ENCODE results near the gene CCDC175. TPM values are rescaled to one million over a fixed set of nuclear protein-coding genes. Genes with fewer than 3 reads are reported as not detected.

CCDC175 gene
- total RNA-seq, 6 experiments from 2014 or later = not detected

GRCh38 chr14:59480166-59480565, 96.4 kb downstream of the CCDC175 start:
- Histone ChIP-seq H3K27ac (no peak overlapping the region), H3K4me1 (peaks cover 0 to 17% (median 9%) of the 10 kb centered on the region in 4 donors), H3K36me3 (peaks cover 0 to 38% (median 6%) of the 10 kb centered on the region in 4 donors), H3K9me3 (no peaks in the 10 kb centered on the region), H3K27me3 (no peaks in the 10 kb centered on the region), H3K4me3 (no peak overlapping the region)
- no peak for ATAC-seq
- DNase-seq = no peak
- intact Hi-C loops (cut with DNase I) = no loop called here
- 40% methylated on average over 1 of the region's 1 CpG for WGBS (ENCODE audit: insufficient coverage, low coverage, low lambda C conversion rate, missing lambda C conversion rate)
- TF ChIP-seq CTCF (IDR thresholded peaks at IDR 0.05) (no peak), POLR2A (IDR thresholded peaks at IDR 0.05) (no peak)

GRCh38 chr14:59478540-59478939, 98.1 kb downstream of the CCDC175 start:
- H3K9me3 ChIP-seq = no peaks in the 10 kb centered on the region
- intact Hi-C loops (cut with DNase I) = no loop called here
- H3K4me3 ChIP-seq = no peak overlapping the region
- 91% methylated on average over 3 of the region's 3 CpGs for WGBS (ENCODE audit: insufficient coverage, low coverage, low lambda C conversion rate, missing lambda C conversion rate)
- DNase-seq (no peak), ATAC-seq (no peak)
- peaks cover 0 to 17% (median 9%) of the 10 kb centered on the region in 4 donors for H3K4me1 ChIP-seq
- H3K36me3 ChIP-seq = peaks cover 0 to 53% (median 12%) of the 10 kb centered on the region in 4 donors
- no peaks in the 10 kb centered on the region for H3K27me3 ChIP-seq
- TF ChIP-seq CTCF (IDR thresholded peaks at IDR 0.05) = no peak
- no peak for TF ChIP-seq POLR2A (IDR thresholded peaks at IDR 0.05)
- no peak overlapping the region for H3K27ac ChIP-seq

GRCh38 chr14:59475709-59476108, 100.9 kb downstream of the CCDC175 start:
- no peak overlapping the region for H3K4me3 ChIP-seq
- no peak overlapping the region for H3K27ac ChIP-seq
- intact Hi-C loops (cut with DNase I) = no loop called here
- ATAC-seq (no peak), DNase-seq (no peak)
- 86% methylated on average over 1 of the region's 1 CpG for WGBS (ENCODE audit: insufficient coverage, low coverage, low lambda C conversion rate, missing lambda C conversion rate)
- H3K4me1 ChIP-seq = no peaks in the 10 kb centered on the region
- TF ChIP-seq POLR2A (IDR thresholded peaks at IDR 0.05) (no peak), CTCF (IDR thresholded peaks at IDR 0.05) (no peak)
- H3K9me3 ChIP-seq = no peaks in the 10 kb centered on the region
- peaks cover 0 to 73% (median 20%) of the 10 kb centered on the region in 4 donors for H3K36me3 ChIP-seq
- H3K27me3 ChIP-seq = no peaks in the 10 kb centered on the region

- 86% methylated on average over 1 of the region's 1 CpG for WGBS (ENCODE audit: insufficient coverage, low coverage, low lambda C conversion rate, missing lambda C conversion rate)
These were observed 102.4 kb downstream of the CCDC175 start for GRCh38 chr14:59474172-59474571.

More at GRCh38 chr14:59474172-59474571, 102.4 kb downstream of the CCDC175 start:
- Histone ChIP-seq H3K4me3 (no peak overlapping the region), H3K36me3 (peaks cover 0 to 77% (median 20%) of the 10 kb centered on the region in 4 donors), H3K27ac (no peak overlapping the region), H3K9me3 (no peaks in the 10 kb centered on the region), H3K27me3 (no peaks in the 10 kb centered on the region), H3K4me1 (no peaks in the 10 kb centered on the region)
- DNase-seq (no peak), ATAC-seq (no peak)
- intact Hi-C loops (cut with DNase I) = no loop called here
- TF ChIP-seq CTCF (IDR thresholded peaks at IDR 0.05) (no peak), POLR2A (IDR thresholded peaks at IDR 0.05) (no peak)

Data from right lobe of liver (tissue), 6 donors.